HG03439 (cell line): Measurements from ENCODE around the gene SLC39A13.
A peak's percentile ranks its signal among the peaks of the same experiment; 100 is the strongest.

ENCODE experiments used
- ATAC-seq: cut with Tn5 transposase; IDR thresholded peaks from one replicate; pipeline ENCODE4 v1.9.1; 2021; ENCODE audit warnings: mild to moderate bottlenecking, moderate library complexity; ENCODE audit not compliant: unreplicated experiment

Gene SLC39A13

GRCh38 chr11:47383071-47383470, 25.3 kb upstream of the SLC39A13 start:
- ATAC-seq = no peak

DNA sequence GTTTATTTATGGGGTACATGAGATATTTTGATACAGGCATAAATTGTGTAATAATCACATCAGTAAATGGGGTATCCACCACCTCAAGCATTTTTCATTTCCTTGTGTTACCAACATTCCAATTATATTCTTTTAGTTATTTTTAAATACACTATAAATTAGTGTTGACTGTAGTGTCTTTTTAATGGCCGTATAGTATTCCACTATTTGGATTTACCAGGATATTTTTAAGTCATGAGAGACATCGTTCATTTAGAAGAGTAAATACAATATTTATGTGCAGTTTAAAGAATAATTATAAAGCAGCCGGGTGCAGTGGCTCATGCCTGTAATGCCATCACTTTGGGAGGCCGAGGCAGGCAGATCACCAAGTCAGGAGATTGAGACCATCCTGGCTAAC, 23.9 kb upstream of the SLC39A13 start:
- ATAC-seq = no peak

DNA sequence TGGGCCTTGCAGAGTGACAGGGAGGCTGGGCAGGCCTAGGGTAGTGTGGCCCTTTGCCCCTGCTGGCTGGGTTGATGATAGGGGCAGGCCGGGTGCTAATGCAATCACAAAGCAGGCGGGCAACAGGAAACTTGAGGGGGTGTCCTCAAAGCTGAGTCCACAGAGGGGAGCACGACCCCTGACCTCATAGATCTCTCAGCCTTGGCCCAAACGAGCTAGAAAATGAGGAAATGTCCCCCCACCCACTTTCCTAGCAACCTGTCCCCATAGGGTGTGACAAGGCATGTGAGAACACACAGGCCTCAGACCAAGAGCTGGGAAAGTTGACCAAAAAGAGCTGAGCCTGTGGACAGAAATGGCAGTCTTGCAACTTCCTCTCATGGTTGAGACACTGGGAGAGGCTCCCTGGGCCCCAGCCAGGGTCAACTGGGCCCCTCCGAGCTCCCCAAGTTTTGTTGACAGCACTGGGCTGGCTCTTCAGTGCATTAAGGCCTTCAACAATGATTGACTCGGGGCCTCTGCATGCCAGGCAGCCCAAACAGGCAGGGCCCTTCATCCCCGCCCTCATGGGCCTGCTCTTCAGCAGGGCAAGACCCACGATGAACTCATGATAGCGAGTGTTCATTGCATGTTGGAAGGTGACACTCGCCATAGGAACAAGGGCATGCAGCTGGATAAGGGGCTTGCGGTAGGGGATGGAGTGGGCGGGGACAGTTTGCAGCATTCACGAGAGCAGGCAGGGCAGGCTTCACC, 20.3 kb upstream of the SLC39A13 start:
- ATAC-seq = no peak

GRCh38 chr11:47388697-47389576, 19.5 kb upstream of the SLC39A13 start:
- ATAC-seq = no peak

DNA sequence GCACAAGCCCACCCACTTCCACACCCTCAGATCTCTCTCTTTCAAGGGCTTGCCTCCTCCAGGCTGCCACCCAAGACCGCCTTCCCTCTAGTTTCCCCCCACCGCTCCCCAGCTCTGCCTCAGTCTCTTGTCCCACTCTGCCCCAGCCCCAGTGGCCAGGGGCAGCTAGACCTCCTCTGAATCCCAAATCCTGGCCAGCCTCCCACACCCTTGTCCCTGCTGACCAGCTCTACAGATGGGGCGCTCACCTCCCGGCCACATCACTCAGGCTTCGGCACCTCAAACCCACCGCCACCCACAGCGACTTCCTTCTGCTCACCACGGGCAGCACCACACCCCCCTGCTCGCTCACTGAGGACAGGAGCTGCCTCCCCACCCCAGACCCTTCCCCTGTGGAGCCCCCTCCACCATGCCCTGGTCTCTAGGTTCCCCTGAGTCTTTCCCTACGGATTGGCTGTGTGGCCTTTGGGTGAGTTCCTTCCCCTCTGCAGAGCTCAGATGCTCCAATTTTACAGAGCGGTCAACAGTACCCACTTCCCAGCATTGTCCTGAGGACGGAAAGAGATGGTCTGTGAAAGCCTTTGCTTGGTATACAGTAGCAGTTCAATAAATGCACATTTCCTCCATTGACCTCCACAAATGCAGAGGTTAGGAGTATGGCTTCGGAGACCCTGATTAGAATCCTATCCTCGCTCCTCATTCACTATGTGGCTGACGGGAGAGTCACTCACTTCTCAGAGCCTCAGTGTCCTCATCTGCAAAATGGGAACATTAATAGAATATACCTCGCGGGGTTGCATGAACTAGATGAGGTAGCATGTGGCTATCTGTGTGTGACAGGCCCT, 18.6 kb upstream of the SLC39A13 start:
- ATAC-seq = no peak

DNA sequence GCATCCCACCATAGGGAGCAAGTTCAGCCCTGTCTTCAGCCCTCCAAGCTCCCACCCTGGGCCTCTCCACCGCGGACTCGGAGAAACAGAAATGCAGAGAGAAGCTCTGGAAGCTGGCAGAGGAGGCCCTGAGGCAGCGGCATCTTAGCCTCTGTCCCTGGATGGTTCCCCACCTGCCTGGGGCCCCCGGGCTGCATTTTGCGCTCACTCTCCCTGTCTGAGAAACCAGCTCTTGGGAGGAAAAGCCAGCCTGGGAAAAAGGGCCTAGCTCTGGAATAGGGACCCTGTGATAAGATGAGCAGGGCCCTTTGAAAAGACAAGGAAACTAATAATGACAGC, 18.0 kb upstream of the SLC39A13 start:
- no peak for ATAC-seq

GRCh38 chr11:47391077-47391583, 17.3 kb upstream of the SLC39A13 start:
- no peak for ATAC-seq

GRCh38 chr11:47391711-47392432, 16.5 kb upstream of the SLC39A13 start:
- no peak for ATAC-seq

- no peak for ATAC-seq
These were observed 15.7 kb upstream of the SLC39A13 start for GRCh38 chr11:47392546-47393162.

DNA sequence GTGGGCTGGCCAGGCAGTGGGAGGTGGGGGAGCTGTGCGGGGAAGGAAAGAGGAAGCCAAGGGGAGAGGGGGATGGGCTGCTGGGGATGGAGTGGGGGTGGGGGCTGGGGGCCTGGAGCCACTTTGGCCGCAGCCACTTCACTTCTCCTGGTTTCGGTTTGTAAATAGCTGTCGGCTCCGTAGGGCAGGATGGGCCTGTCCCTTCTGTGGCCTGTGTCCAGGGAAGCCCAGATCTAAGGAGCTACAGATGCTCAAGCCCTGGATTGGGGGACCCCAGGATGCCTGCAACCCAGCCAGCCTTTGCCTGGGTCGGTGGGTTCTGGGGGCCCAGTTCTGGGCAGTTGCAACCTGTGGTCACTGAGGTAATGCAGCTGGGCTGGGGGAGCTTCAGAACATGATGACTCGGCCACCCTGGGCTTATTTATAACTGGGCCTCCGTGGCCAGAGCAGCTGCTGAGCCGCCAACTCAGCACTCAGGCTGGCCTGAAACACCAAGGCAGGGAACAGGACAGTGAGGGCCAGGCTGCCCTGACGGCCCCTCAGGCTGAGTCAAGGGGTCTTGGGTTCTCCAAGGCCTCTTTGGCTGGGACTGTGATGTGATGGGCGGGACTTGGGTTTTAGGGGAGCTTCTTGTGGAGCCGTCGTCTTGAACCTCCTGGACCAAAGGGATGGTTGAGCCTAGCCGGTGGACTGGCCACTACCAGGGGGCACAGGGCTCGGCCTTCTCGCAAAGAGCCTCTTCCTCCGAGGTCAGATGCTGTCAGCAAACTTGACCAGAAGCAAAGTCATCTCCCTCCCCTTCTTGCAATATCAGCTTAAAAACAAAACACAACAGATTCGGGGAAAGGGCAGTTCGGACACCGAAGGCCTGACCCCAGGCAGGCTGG, 15.0 kb upstream of the SLC39A13 start:
- ATAC-seq = no peak

DNA sequence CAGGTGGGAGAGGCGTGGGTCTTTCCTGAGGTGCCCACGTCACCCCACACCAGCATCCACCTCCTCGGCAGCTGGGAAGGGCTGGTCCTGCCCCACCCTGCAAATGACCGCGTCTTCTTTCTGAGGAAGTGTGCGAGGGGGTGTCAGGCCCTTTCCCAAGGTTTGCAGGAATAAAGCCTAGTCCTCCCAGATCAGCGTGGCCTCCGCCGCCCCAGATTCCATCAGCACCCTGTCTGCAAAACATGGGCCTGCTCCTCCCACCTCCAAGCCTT, 14.4 kb upstream of the SLC39A13 start:
- no peak for ATAC-seq

DNA sequence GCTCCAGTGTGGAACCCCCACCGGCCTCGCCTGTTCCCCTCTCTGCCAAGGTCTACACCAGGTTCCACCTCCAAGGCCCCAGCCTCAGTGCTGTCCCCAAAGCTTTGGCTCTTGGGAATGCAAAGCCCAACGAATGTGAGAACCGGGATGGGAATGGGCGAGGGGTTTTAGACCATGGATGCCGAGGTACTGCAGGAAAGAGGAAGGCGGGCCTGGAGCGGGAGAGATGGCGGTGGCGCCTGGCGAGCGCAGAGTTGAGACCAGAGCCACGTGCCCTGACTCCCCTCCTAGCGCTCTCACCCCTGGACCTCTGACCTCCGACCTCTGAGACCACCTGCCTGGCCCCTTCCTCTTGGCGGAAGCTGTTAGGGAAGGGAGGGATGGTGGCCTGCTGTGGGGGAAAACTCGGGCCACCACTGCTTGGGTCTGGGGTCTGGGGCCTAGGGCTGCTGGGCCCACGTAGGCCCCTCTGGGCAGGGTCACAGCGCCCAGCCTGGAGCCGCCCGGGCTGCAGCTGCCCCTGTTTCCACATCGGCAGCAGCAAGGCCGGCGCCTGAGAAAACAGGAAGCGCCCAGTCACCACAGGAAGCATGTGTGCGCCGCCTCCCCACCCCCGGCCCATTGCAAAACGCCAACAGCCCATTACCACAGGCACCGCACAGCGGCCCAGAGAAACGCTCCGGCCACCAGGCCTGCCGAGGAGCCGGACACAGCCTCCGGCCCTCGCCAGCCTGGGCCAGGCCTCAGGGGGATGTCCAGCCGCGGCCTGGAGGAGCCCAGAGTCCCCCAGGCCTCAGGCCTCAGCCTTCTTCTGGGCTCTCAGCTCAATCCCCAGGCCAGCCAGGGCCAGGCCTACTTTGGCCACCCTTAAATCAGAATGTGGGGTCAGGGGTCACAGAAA, 13.8 kb upstream of the SLC39A13 start:
- ATAC-seq = no peak

DNA sequence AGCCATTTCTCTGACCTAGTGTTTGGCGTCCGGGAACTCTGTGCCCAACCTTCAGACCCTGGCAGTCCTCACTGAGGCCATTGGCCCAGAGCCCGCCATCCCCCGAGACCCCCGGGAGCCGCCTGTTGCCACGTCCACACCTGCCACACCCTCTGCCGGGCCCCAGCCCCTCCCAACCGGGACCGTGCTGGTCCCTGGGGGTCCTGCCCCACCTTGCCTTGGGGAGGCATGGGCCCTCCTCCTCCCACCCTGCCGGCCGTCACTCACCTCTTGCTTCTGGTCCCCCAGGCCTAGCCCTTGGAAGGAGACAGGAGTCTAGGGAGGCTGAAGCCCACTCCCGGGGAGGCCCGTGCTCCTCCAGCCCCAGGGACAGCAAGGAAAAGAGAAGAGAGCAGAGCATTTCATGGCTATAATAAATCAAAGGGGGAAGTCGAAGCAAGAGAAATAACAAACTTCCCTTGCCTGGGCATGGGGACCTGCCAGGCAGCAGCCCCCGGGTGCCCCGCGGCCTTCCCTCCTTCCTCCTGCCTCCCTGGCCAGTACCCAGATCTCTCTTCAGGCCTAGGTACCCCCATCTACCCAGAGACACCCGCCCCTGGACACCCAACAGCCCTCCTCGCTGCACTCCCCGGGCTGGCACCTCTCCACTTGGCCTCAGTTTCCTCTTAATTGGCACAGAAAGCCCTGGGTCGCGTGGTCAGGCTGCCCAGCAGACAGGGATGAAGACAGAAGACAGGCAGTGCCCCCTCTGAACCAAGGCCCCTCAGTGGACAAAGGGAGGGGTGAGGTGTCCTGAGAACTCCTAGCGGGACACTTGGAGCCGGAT, 13.0 kb upstream of the SLC39A13 start:
- no peak for ATAC-seq

DNA sequence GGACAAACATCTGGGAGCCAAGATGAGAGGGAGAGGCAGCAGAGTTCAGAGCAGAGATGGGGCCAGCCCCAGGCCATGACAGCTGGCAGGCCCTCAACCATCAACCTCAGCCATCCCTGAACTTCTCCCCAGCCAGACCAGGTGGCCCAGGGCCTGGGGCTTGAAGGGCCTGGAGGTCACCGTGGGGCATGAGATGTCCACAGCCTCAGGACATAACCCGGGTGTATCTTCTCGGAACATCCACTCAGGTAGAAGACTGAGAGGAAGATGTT, 12.4 kb upstream of the SLC39A13 start:
- ATAC-seq = no peak

GRCh38 chr11:47398011-47398410, 10.4 kb upstream of the SLC39A13 start:
- no peak for ATAC-seq

DNA sequence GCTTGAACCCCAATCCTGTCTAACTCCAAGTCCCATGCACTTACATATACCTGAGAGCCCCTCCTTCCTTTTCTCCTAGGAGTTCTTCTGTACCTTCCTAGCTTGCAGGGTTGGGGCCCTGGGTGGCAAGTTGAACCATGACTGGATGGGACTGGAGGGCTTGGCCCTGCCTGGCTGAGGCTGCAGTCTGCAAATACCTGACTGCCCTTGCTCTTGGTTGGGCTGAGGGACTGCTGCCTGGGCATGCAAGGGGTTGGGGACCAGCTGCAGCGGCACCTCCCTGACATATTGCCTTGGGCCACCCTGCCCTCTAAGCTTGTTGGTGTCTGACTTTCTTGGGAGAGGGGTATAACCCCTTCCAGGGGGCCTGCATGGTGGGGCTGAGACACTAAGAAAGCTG, 9.8 kb upstream of the SLC39A13 start:
- no peak for ATAC-seq

GRCh38 chr11:47399860-47400767, 8.3 kb upstream of the SLC39A13 start:
- peak; percentile 36 for ATAC-seq
